Measurements from ENCODE around the gene MISP3. TPM values are rescaled to one million over a fixed set of nuclear protein-coding genes. Genes with fewer than 3 reads are reported as not detected.

MISP3 gene
- total and polyA plus RNA-seq, 9 of the 15 experiments (the other 6 are each of a cell fraction or from before 2014, with no cell fraction given), result 0.25 to 5.6 (median 1.6) TPM

- TF ChIP-seq ZNF77 (CRISPR knock-in tag; IDR thresholded peaks at IDR 0.05) (no peak), ZBTB7A (IDR thresholded peaks at IDR 0.05; ENCODE audit: borderline replicate concordance, control insufficient read depth, low read depth, low read length) (peak; percentile 99), ZNF217 (CRISPR knock-in tag; IDR thresholded peaks at IDR 0.05) (no peak), KAT8 (IDR thresholded peaks at IDR 0.05; ENCODE audit: low read depth) (no peak), ZNF644 (tag; IDR thresholded peaks at IDR 0.05; ENCODE audit: low read depth) (no peak), BRD4 (IDR thresholded peaks at IDR 0.05) (peak; percentile 84), TAF9B (IDR thresholded peaks at IDR 0.05; ENCODE audit: partially characterized antibody) (no peak), HMGXB4 (CRISPR knock-in tag; IDR thresholded peaks at IDR 0.05) (no peak; the same call in 1 of the 2 replicates), DNMT1 (IDR thresholded peaks at IDR 0.05) (no peak), THRAP3 (IDR thresholded peaks at IDR 0.05; ENCODE audit: borderline replicate concordance) (no peak), GTF2B (IDR thresholded peaks at IDR 0.05; ENCODE audit: extremely low read depth, insufficient read length) (no peak), HCFC1 (IDR thresholded peaks at IDR 0.05; ENCODE audit: low read depth, low read length) (peak; percentile 6; the same call in 1 of the 2 replicates), NR1H2 (CRISPR knock-in tag; IDR thresholded peaks at IDR 0.05) (peak; percentile 58; the same call in 1 of the 2 replicates), TAF1 (IDR thresholded peaks at IDR 0.05; ENCODE audit: control insufficient read depth, extremely low read depth, insufficient read depth, low read length, severe bottlenecking) (peak; percentile 56), LEF1 (IDR thresholded peaks at IDR 0.05) (no peak), NCOA6 (IDR thresholded peaks at IDR 0.05) (no peak), ARID1B (IDR thresholded peaks at IDR 0.05) (0 out of 2 replicates have a peak, but pooled peaks have one; percentile 43), NFRKB (IDR thresholded peaks at IDR 0.05; ENCODE audit: low read depth) (peak; percentile 54; the same call in 1 of the 2 replicates)
- TF ChIP-seq, protein P1, sequence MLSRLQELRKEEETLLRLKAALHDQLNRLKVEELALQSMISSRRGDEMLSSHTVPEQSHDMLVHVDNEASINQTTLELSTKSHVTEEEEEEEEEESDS (CRISPR knock-in tag; IDR thresholded peaks at IDR 0.05), result no peak
- TF ChIP-seq, protein P2, sequence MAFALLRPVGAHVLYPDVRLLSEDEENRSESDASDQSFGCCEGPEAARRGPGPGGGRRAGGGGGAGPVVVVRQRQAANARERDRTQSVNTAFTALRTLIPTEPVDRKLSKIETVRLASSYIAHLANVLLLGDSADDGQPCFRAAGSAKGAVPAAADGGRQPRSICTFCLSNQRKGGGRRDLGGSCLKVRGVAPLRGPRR (CRISPR knock-in tag; IDR thresholded peaks at IDR 0.05), result no peak
- TF ChIP-seq, protein P3, sequence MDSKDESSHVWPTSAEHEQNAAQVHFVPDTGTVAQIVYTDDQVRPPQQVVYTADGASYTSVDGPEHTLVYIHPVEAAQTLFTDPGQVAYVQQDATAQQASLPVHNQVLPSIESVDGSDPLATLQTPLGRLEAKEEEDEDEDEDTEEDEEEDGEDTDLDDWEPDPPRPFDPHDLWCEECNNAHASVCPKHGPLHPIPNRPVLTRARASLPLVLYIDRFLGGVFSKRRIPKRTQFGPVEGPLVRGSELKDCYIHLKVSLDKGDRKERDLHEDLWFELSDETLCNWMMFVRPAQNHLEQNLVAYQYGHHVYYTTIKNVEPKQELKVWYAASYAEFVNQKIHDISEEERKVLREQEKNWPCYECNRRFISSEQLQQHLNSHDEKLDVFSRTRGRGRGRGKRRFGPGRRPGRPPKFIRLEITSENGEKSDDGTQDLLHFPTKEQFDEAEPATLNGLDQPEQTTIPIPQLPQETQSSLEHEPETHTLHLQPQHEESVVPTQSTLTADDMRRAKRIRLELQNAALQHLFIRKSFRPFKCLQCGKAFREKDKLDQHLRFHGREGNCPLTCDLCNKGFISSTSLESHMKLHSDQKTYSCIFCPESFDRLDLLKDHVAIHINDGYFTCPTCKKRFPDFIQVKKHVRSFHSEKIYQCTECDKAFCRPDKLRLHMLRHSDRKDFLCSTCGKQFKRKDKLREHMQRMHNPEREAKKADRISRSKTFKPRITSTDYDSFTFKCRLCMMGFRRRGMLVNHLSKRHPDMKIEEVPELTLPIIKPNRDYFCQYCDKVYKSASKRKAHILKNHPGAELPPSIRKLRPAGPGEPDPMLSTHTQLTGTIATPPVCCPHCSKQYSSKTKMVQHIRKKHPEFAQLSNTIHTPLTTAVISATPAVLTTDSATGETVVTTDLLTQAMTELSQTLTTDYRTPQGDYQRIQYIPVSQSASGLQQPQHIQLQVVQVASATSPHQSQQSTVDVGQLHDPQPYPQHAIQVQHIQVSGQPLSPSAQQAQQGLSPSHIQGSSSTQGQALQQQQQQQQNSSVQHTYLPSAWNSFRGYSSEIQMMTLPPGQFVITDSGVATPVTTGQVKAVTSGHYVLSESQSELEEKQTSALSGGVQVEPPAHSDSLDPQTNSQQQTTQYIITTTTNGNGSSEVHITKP (IDR thresholded peaks at IDR 0.05; ENCODE audit: partially characterized antibody), result peak; percentile 37
- TF ChIP-seq, protein P4, sequence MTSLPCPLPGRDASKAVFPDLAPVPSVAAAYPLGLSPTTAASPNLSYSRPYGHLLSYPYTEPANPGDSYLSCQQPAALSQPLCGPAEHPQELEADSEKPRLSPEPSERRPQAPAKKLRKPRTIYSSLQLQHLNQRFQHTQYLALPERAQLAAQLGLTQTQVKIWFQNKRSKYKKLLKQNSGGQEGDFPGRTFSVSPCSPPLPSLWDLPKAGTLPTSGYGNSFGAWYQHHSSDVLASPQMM (CRISPR knock-in tag; IDR thresholded peaks at IDR 0.05), result no peak
Observed at GRCh38 chr19:14031719-14032480, 40.7 kb upstream of the MISP3 start, which contains the start of gene IL27RA (continued).
